ENCODE measurements around the gene PRR23C. TPM values are rescaled to one million over a fixed set of nuclear protein-coding genes. Genes with fewer than 3 reads are reported as not detected.

The PRR23C gene
- total and polyA plus RNA-seq, 2 experiments from 2014 or later: not detected

DNA sequence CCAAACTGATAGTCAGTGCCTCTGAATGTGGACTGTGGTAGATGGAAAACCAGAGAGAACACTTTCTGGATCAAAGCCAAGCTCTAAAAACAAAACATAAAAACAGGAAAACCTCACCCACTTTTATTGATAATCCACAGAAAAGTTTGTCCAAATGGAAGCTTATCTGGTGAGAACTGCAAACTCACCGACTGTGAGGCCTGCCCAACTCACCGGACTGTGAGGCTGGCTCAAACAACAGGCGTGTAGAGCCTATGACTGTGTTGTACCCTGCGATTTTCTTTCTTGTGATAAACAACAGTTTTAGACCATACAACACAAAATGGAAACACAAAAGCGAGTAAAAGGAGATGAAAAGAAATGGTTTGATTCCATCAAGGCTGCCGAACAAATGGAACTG lies 7.2 kb downstream of the PRR23C start (continued):
- TF ChIP-seq CREB1 (CRISPR knock-in tag; IDR thresholded peaks at IDR 0.05; ENCODE audit: low read depth) (no peak), EZH2 (IDR thresholded peaks at IDR 0.05; ENCODE audit: low read depth, unreplicated experiment) (no peak), EZH2phosphoT487 (IDR thresholded peaks at IDR 0.05; ENCODE audit: unreplicated experiment) (no peak), ZNF331 (CRISPR knock-in tag; IDR thresholded peaks at IDR 0.05; ENCODE audit: low read depth) (no peak)

DNA sequence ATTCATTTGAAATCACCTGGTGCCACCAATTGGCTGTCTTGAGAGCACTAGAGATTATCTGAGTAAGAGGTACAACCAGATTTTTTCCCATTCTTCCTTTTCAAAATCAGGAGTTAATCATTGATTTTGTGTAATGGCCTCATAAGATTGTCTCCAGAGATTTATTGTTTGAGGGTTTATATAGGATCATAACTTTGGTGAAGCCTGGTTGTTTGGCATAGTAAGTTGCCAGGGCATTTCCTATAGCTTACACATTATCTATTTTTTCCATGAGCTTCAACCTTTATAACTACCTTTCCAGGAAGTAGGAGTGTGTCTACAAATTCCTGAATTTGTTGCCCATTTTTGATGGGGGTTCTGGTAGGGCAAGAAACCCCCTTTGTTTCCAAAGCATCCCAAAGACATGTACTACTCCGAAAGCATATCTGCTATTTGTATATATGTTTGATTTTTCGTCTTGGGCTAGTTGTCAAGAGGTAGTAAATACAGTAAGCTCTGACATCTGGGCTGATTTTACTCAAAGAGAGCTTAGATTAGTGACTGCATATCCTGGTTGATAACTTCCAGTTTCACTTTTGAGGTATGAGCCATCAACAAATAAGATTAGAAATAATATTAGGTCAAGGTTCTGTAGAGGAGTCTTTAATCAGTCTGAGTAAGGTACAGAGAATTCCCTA lies 12.2 kb downstream of the PRR23C start:
- no peak overlapping the region for H3K4me3 Mint-ChIP-seq
- Histone ChIP-seq H3K4me1 (ENCODE audit: insufficient read depth) (no peaks in the 10 kb centered on the region), H2AFZ (no peak overlapping the region), H4K20me1 (replicated peaks; ENCODE audit: insufficient read depth) (no peaks in the 10 kb centered on the region), H3K27ac (ENCODE audit: low read depth) (no peak overlapping the region), H3K27me3 (ENCODE audit: insufficient read depth) (no peaks in the 10 kb centered on the region), H3K4me2 (no peak overlapping the region), H3K36me3 (ENCODE audit: insufficient read depth) (no peaks in the 10 kb centered on the region), H3K9me2 (ENCODE audit: insufficient read depth) (no peaks in the 10 kb centered on the region), H3K4me3 (no peak overlapping the region), H3F3A (replicated peaks; ENCODE audit: low read depth) (no peaks in the 10 kb centered on the region), H3K79me2 (replicated peaks; ENCODE audit: insufficient read depth) (no peaks in the 10 kb centered on the region)
- no peak overlapping the region for H3K27ac Mint-ChIP-seq
- H3K36me3 Mint-ChIP-seq (ENCODE audit: low read depth): no peaks in the 10 kb centered on the region
- ATAC-seq (no peak), DNase-seq (ENCODE audit: low spot score) (no peak)
- no peaks in the 10 kb centered on the region for H3K27me3 Mint-ChIP-seq (ENCODE audit: insufficient read depth, low read depth, poor library complexity)
- peaks cover 16% of the 10 kb centered on the region; the same call in 2 of the 3 replicates for H3K9me3 Mint-ChIP-seq
- no peaks in the 10 kb centered on the region for H3K4me1 Mint-ChIP-seq
- TF ChIP-seq ZNF114 (CRISPR knock-in tag; IDR thresholded peaks at IDR 0.05) (no peak), STAT1 (IDR thresholded peaks at IDR 0.05; ENCODE audit: unreplicated experiment) (no peak), JUNB (IDR thresholded peaks at IDR 0.05; ENCODE audit: unreplicated experiment) (no peak), POLR2AphosphoS5 (IDR thresholded peaks at IDR 0.05; ENCODE audit: low read depth) (no peak), NANOG (IDR thresholded peaks at IDR 0.05; ENCODE audit: borderline replicate concordance) (no peak), ZNF331 (CRISPR knock-in tag; IDR thresholded peaks at IDR 0.05; ENCODE audit: low read depth) (no peak), EZH2 (IDR thresholded peaks at IDR 0.05; ENCODE audit: low read depth, unreplicated experiment) (no peak), CREB1 (CRISPR knock-in tag; IDR thresholded peaks at IDR 0.05; ENCODE audit: low read depth) (no peak)
- TF ChIP-seq, protein P1, sequence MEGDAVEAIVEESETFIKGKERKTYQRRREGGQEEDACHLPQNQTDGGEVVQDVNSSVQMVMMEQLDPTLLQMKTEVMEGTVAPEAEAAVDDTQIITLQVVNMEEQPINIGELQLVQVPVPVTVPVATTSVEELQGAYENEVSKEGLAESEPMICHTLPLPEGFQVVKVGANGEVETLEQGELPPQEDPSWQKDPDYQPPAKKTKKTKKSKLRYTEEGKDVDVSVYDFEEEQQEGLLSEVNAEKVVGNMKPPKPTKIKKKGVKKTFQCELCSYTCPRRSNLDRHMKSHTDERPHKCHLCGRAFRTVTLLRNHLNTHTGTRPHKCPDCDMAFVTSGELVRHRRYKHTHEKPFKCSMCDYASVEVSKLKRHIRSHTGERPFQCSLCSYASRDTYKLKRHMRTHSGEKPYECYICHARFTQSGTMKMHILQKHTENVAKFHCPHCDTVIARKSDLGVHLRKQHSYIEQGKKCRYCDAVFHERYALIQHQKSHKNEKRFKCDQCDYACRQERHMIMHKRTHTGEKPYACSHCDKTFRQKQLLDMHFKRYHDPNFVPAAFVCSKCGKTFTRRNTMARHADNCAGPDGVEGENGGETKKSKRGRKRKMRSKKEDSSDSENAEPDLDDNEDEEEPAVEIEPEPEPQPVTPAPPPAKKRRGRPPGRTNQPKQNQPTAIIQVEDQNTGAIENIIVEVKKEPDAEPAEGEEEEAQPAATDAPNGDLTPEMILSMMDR (conservative IDR thresholded peaks at IDR 0.05; ENCODE audit: low read depth in 2 of 2): no peak
- TF ChIP-seq, protein P2, sequence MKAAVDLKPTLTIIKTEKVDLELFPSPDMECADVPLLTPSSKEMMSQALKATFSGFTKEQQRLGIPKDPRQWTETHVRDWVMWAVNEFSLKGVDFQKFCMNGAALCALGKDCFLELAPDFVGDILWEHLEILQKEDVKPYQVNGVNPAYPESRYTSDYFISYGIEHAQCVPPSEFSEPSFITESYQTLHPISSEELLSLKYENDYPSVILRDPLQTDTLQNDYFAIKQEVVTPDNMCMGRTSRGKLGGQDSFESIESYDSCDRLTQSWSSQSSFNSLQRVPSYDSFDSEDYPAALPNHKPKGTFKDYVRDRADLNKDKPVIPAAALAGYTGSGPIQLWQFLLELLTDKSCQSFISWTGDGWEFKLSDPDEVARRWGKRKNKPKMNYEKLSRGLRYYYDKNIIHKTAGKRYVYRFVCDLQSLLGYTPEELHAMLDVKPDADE (IDR thresholded peaks at IDR 0.05): no peak
- TF ChIP-seq, protein P3, sequence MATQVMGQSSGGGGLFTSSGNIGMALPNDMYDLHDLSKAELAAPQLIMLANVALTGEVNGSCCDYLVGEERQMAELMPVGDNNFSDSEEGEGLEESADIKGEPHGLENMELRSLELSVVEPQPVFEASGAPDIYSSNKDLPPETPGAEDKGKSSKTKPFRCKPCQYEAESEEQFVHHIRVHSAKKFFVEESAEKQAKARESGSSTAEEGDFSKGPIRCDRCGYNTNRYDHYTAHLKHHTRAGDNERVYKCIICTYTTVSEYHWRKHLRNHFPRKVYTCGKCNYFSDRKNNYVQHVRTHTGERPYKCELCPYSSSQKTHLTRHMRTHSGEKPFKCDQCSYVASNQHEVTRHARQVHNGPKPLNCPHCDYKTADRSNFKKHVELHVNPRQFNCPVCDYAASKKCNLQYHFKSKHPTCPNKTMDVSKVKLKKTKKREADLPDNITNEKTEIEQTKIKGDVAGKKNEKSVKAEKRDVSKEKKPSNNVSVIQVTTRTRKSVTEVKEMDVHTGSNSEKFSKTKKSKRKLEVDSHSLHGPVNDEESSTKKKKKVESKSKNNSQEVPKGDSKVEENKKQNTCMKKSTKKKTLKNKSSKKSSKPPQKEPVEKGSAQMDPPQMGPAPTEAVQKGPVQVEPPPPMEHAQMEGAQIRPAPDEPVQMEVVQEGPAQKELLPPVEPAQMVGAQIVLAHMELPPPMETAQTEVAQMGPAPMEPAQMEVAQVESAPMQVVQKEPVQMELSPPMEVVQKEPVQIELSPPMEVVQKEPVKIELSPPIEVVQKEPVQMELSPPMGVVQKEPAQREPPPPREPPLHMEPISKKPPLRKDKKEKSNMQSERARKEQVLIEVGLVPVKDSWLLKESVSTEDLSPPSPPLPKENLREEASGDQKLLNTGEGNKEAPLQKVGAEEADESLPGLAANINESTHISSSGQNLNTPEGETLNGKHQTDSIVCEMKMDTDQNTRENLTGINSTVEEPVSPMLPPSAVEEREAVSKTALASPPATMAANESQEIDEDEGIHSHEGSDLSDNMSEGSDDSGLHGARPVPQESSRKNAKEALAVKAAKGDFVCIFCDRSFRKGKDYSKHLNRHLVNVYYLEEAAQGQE (IDR thresholded peaks at IDR 0.05; ENCODE audit: unreplicated experiment): no peak

Data from GM23338 (cell line).